Raji (cell line): ENCODE measurements around the gene EN2.

Experiments used
- POLR2A ChIP-seq: IDR thresholded peaks from 2 replicates; pipeline ENCODE4 v1.6.1; 2011; ENCODE audit warnings: low read depth, low read length, control low read depth; ENCODE audit not compliant: insufficient read depth

Gene EN2

DNA sequence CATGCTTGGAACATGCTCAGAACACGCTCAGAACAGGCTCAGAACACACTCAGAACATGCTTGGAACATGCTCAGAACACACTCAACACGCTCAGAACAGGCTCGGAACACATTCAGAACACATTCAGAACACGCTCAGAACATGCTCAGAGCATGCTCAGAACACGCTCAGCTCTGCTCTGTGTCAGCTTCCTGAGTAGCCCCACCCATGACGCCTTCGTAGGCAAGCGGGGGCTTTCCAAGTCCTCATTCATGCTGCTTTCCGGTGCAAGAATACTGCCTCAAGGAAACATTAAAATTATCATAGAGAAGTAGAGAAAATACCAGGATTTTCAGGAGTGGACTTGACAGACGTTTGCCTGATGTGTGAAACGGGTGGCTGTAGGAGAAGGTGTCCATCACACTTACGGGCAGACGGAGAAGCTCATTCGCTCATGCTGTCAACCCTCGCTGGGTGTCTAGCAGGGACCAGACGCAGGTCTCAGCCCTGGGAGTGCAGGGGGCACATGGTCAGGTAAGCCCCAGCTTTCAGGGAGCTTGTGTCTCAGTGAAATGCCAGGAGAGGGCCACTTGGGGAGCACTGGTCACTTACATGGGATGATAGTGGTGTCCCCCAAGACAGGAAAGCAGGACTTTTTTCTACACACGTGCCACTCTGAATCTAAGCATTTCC, 24.7 kb downstream of the EN2 start:
- no peak for TF ChIP-seq POLR2A

DNA sequence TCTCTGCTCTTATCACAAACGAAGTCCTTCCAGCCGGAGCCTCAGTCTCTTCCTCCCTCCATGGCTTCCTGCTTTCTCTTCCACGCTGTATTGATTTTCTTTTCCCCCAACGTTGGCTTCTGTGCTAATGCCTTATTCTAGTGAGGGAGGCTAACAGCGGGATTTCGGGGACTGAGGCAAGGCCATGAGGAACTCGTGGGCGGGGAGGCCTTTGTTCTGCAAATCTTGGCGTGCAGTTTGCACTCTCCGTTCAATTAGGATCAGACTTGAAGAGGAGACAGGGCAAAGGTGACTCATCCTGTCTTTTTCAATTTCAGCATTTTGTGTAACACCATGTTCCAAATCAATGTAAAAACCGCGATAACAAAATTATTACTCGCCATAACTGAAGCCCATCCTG, 25.3 kb downstream of the EN2 start:
- no peak for TF ChIP-seq POLR2A

DNA sequence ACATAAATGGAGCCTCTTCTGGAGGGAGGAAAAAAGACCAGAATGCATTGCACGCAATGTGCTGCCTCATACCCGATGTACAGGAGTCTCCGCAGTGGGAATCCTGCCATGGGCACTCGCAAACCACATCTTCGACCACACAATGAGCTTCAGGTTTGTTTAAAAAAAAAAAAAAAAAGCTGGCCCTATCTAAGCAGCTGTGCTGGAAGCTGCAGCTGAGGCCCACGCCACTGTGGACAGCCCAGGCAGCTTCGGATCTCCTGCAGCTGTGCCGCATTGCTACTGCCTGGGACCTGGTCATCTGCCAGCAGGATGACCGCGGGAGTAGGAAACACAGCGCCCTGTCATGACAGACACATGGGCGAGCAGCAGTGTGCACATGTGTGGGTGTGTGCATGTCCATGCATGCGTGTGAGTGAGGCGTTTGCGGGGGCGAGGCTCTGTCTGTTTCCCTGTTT, 26.0 kb downstream of the EN2 start:
- no peak for TF ChIP-seq POLR2A

DNA sequence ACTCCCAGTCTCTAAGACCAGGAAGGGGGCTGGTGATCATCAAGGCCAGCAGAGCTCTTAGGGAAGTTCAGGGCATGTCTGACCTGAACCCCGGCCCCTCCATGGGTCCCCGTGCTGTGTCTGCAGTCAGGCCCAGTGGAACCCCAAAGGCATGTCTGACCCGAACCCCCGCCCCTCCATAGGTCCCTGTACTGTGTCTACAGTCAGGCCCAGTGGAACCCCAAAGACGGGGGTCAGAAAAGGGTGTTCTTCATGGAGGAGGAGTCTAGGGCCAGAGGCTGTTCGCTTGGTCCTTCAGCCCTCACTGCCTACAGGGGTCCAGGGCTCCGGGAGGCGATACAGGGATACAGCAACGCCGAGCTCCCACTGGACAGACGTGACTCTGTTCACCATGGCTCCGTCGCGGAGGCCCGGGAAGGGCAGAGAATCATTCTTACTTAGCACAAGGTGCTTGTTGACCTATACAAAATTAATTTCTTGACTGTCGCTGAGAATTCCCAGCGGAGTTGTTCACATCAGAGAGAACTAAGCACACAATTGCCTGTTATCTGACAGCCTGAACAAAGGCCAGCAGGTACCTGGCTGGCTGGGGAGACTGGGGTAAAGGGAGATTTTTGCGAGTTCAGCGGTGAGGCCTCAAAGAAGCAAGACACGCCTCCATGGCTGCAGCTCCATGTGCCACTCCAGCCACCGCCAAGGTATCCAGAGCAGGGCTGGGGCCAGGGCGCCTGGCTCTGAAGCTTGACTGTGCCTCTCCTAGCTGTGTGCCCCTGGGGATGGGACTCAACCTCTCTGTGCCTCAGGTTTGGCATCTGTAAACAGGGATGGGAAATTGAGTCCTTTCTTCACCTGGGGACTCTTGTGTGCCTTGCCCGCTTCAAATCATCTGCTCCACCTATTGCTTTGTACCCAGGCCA, 26.8 kb downstream of the EN2 start:
- TF ChIP-seq POLR2A, result no peak

DNA sequence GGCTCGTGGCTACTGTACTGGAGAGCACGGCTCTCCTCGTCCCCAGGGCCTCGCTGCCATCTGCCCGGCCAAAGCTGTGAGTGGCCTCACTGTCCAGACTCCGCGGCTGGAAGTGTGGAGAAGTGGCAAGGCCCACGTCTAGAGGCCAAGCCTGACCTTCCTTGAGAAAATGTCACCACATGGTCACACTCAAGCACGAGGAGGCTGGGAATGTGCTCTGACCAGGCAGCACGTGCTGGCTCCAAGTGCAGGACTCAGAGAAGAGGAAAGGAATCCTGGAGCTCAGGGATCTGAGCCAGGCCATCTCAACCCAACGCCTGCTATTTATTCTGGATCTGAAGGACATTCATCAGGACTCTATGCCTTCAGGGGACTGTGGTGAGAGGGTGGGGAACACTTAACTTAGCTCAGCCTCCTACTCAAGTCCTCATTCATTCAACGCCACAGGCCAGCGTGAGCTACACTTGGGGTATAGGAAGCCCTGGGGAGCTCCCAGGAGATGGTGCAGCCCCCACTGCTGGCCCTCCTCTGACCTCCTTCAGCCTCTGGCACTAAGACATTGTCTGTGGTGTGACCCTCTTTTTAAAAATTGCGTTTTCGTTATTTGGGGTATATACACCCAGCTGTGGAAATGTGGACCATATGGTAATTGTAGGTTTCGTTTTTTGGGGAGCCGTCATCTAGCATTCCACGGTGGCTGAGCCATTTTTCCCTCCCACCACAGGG, 29.0 kb downstream of the EN2 start:
- no peak for TF ChIP-seq POLR2A

DNA sequence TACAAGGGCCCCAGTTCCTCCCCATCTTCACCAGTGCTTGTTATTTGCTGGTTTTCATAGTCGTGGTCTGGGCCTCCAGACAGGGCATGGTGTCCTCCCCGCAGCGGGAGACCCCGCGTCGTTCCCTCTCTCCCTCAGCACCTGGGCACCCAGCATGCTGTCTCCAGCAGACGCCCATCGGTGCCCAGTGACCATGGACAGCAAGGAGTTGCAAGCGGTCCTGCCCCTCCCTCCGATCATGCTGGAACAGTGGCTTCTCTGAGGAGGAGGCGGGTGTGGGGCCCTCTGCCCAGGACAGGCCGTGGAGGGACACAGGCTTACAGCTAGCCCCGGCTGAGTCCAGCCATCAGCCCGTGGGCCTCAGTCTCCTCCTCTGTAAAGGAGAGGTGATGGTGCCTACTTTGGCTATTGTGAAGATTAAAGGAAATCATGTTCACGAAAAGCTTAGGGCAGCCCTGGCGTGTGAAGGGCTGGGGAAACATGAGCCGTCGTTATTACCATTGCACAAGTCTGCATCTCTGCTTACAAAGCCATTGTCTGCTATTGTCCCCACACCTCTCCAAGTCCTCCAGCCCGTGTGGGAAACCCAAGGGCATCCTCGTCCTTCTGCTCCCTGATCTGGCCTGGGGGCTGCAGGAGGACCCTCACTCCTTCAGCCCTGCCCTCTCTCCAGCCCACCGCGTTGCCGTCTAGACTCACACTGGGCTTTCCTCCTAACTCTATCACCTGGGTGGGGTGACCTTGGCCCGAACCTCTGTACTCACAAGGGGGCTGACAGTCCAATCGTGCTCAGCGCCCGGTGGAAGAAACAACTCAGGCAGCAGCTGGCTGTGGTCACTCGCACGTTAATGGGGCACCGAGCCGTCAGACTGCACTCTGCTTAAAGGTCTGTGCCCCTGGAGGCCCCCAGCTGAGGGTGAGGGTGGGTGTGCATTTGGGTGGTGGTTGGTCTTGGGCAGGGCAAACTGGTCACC, 29.9 kb downstream of the EN2 start:
- TF ChIP-seq POLR2A, result no peak

DNA sequence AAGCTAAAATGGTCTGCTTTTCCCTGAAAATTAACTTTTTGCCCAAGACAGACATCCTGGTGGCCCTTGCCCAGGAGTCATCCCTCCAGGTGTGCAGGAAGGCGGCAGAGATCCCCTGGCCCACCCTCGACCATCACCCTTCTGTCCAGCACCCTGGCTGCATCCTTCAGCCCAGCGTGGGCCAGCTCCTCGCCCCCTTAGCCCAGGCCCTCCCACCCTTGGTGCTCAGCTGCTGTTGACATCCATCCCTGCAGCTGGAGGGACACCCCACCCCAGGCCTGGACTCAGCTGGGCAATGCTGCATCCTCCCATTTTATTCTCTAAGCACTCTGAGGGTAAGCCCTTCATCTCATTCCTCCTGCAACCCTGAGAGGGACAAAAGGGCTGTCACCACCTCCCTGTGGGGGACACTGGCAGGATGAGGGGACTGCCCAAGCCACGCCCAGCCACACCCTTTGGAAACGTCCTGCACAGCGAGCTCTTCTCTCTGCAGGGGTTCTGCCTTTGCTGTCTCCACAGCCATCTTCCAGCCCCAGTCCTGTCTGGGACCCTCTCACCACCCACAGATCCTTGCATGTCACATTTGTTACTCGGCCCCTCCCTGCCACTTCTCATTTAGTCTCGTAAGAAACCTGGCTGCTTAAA, 30.7 kb downstream of the EN2 start:
- no peak for TF ChIP-seq POLR2A

DNA sequence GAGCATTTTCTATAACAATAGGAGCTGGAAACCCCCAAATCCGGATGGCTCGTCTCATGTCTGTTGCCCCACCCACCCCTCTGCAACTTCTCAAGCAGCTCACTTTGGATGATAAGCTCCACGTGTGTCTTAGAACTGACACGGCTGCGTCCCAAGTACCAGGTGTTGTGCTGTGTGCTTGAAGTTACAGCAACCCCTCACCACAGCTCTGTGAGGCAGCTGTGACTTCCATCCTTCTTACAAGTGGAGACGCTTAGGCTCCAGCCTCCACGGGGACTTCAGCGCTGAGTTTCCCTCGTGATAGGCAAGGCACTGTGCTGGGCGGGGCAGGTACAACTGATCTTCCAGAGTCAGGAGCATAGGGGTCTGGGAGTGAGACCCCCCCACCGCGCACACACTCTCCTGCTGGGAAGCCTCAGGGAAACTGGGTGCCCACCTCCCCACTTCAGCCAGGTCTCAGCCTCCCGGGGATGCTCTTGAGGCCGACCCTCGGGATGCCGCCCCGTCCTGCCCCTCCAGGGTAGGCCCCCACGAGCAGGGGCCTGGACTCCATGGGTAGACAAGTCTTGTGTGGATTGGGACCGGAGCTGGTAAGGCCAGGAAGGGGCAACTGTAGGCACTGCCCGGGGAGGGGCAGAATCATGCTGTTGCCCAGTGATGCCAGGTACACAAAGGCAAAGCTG, 31.4 kb downstream of the EN2 start:
- no peak for TF ChIP-seq POLR2A

DNA sequence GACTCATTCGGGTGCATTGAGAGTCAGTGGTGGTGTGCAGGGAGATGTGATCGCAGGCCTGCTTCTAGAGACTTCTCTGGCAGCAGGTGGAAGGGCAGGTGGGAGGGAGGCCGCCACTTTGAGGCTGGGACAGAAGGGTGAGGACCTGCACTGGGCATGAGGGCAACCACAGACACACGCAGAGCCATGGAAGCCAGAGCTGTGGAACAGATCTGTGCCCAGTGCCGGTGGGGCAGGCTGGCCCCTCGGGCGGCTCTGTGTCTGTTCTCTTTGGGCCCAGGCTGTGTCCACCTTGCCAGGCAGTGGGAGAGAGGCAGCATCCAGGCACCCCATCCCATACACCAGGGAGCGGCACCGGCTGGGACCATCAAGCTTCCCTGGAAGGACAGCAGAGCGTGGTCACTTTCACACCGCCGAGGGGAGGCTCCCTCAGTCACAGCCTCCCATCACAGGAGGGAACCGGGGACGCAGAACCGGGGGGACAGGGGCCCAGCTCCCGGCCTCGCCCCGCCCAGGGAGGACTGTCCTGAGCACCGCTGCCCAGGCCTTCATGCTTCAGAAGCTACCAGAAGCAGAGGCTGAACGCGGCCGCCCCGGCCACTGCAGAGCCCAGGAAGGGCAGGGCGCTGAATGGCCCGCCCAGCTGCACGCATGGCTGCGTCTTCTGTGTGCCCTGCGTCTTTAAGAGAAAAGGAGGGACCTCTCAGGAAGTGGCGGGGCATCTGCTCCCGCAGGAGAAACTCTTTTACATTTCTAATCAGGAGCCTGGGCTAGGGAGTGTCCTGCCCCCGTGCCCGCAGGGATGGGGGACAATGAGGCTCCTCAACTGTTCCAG, 32.1 kb downstream of the EN2 start:
- TF ChIP-seq POLR2A, result no peak

DNA sequence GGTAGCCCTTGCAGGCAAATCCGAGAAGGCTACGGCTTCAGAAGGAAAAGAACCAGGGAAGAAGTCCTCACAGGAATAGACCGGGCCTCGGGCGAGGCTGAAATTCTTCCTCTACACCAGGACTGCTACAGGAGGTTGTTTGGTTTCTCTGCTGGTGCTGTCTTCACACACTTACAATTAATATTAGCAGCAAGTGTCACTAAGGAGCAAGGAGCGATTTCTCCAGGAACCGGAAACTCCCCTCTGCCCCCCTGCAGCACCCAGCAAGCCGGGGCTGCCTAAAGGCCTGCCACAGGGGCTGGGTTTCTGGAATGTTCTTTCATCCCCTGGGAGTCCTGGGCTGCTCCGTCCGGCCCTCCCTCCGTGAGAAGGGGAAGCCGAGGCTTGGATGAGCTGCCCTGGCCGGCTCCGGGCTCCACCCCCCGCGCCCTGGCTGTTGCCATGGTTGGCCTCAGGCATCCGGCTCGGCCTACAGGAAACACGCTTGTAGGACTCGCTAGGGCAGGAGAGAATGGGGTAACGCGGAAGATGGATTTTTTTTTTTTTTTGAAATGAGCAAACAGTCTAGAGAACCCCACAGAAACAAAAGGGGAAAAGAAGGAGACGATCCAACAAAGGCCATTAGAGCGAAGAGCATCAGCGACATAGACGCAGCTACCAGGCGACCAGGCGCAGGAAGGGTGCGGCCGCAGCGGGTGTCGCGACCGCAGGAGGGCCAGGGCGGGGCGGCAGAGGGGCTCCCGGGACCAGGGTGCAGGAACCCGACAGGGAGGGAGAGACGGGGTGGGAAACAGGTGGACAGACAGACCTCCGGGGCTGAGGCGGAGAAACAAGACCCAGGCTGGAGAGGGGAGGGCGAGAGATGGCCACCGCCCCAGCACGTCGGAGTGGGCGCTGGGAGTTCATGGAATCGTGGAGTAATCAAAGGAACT, 33.0 kb downstream of the EN2 start:
- no peak for TF ChIP-seq POLR2A

DNA sequence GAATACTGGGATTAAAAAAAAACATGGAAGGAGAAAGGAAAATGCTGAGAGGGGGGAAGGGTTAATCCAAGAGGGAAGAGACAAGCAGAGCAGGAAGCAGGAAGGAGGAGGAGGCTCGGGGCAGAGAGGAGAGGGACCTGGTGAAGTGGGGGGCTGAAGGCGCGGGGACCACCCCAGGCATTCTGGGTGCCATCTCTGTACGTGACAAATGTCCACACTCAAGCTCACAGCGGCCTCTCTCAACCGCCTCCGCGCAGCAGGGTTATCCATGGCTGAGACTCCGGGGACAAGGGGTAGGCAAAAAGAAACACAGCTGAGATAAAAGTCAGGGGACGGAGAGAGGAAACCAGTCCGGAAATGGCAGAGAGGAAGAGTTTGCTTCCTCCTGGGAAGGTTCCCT, 33.9 kb downstream of the EN2 start:
- TF ChIP-seq POLR2A, result no peak

DNA sequence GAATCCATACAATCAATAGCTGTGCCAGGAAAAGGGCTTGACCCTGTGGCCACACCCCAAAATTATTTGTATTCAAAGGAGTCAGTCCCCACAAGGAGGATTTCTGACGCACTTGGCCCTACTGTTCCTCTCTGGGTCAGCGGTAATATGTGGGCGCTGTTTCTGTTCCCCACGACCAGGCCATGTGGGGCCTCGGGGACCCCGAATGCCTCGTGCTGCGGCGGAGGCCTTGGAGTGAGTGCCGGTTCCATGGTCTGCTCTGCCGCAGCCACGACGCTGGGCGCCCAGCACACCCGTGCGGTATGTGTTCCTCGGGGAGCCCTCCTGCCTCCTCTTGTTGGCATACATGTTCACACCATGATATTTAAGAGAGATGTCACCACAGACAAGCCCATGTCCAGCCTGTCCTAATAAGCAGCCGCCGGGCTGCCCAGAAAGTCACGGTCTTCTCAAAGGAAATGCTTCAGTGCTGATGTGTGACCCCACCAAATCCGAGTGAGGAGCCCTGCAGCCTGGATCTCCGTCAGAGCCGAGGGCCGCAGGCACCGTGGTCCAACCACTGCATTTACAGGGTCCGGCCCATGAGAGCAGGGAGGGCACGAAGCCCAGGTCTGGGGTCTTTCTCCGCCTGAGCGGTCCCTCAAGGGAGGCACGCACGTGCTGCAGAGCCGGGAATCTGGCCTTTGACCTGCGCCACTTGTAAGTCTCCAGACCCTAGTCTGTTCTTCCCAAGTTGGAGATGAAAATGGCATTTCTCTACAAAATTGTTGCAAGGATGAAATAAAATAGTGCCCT, 36.0 kb downstream of the EN2 start:
- TF ChIP-seq POLR2A, result no peak
